Neural progenitor cell (in vitro differentiated cells): ENCODE results near the gene FTCD. TPM values are rescaled to one million over a fixed set of nuclear protein-coding genes. Genes with fewer than 3 reads are reported as not detected.
"Not testable (repeated sequence)": the region's sequence is repeated elsewhere in the genome, so short reads cannot be mapped to it uniquely, and the experiment has no call there.

Experiments
- DNase-seq: peaks from one replicate; pipeline ENCODE4 v3.0.0-alpha.2; 2016; ENCODE audit warnings: low spot score
- H2AFZ ChIP-seq: fragments of 200-600 bp; sonication (generic); replicated peaks from 2 replicates; pipeline ENCODE4 v1.6.1; 2016; ENCODE audit warnings: antibody characterized with exemption
- H3F3A ChIP-seq: fragments of 200-600 bp; sonication (generic); 2 replicates; pipeline ENCODE4 v1.6.1; 2016; ENCODE audit warnings: antibody characterized with exemption, low read depth
- H3K27ac ChIP-seq: fragments of 200-600 bp; sonication (generic); 2 replicates; pipeline ENCODE4 v1.5.1; 2016; ENCODE audit warnings: mild to moderate bottlenecking
- H3K27me3 ChIP-seq: fragments of 200-600 bp; sonication (generic); 2 replicates; pipeline ENCODE4 v1.6.1; 2016; ENCODE audit warnings: mild to moderate bottlenecking, moderate library complexity
- H3K36me3 ChIP-seq: fragments of 200-600 bp; sonication (generic); 2 replicates; pipeline ENCODE4 v1.5.1; 2016
- H3K4me1 ChIP-seq: fragments of 200-600 bp; sonication (generic); 2 replicates; pipeline ENCODE4 v1.6.1; 2016; ENCODE audit warnings: mixed run types
- H3K4me2 ChIP-seq: fragments of 200-600 bp; sonication (generic); 2 replicates; pipeline ENCODE4 v1.6.1; 2016
- H3K4me3 ChIP-seq: fragments of 200-600 bp; sonication (generic); 2 replicates; pipeline ENCODE4 v1.5.1; 2016
- H3K79me2 ChIP-seq: fragments of 200-600 bp; sonication (generic); 2 replicates; pipeline ENCODE4 v1.6.1; 2016; ENCODE audit warnings: low read depth
- H3K9ac ChIP-seq: fragments of 200-600 bp; sonication (generic); 2 replicates; pipeline ENCODE4 v1.6.1; 2016
- H3K9me3 ChIP-seq: fragments of 200-600 bp; sonication (generic); 2 replicates; pipeline ENCODE4 v1.5.1; 2016; ENCODE audit warnings: low read depth
- H4K20me1 ChIP-seq: fragments of 200-600 bp; sonication (generic); 2 replicates; pipeline ENCODE4 v1.6.1; 2016; ENCODE audit warnings: low read depth
- H3K27ac Mint-ChIP-seq: 3 replicates; pipeline ENCODE4 v1.8.0; 2021; ENCODE audit warnings: mixed read lengths
- H3K27me3 Mint-ChIP-seq: 2 replicates; pipeline ENCODE4 v1.8.0; 2022; ENCODE audit warnings: low read depth, mild to moderate bottlenecking, inconsistent platforms, moderate library complexity, mixed read lengths; ENCODE audit not compliant: insufficient read depth
- H3K36me3 Mint-ChIP-seq: 3 replicates; pipeline ENCODE4 v1.8.0; 2021; ENCODE audit warnings: mixed read lengths
- H3K4me1 Mint-ChIP-seq: 3 replicates; pipeline ENCODE4 v1.8.0; 2021; ENCODE audit warnings: mixed read lengths
- H3K4me3 Mint-ChIP-seq: 3 replicates; pipeline ENCODE4 v1.8.0; 2021; ENCODE audit warnings: mild to moderate bottlenecking, moderate library complexity, mixed read lengths
- H3K9me3 Mint-ChIP-seq: 3 replicates; pipeline ENCODE4 v1.8.0; 2020; ENCODE audit warnings: mixed read lengths
- EZH2 ChIP-seq: fragments of 200-600 bp; sonication (generic); IDR thresholded peaks from 2 replicates; pipeline ENCODE4 v1.6.1; 2017; ENCODE audit warnings: antibody characterized with exemption, mild to moderate bottlenecking, moderate library complexity
- EZH2phosphoT487 ChIP-seq: fragments of 200-600 bp; sonication (generic); IDR thresholded peaks from 2 replicates; pipeline ENCODE4 v1.6.1; 2017; ENCODE audit warnings: antibody characterized with exemption
- total RNA-seq: library from RNA; depleted of rRNA; stranded (reverse); fragments of >200 nt; gene quantifications from 2 replicates; pipeline ENCODE4 v1.2.3, GENCODE V29; 2015; ENCODE audit warnings: low replicate concordance
- TF ChIP-seq, protein P1 (sequence below): fragments of 200-600 bp; sonication (generic); IDR thresholded peaks from 2 replicates; pipeline ENCODE4 v1.5.1; 2017; ENCODE audit warnings: antibody characterized with exemption, mild to moderate bottlenecking

FTCD gene
- total RNA-seq, 1 donor from 2014 or later: not detected

DNA sequence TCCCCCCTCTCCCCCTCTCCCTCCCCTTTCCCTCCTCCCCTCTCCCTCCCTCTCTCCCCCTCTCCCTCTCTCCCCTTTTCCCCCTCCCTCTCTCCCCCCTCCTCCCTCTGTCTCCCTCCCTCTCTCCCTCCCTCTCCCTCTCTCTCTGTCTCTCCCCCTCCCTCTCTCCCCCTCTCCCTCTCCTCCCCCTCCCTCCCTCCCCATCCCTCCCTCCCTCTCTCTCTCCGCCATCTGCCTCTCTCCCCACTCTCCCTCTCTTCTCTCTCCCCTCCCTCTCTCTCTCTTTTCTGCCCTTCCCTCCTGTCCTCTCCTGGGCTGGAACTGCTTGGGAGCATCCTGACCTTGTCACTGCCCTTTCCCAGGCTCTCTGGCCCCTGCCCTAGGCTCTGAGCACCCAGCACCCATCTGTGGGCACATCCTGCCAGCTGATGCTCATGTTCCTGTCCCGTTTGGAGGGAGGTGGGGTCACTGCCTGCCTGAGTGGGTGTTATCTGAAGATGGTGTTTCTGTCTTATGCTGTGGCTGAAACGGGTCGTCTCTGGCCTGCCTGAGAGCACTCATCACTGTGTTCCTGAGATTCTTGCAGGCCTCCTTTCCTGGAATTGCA is 10.8 kb downstream of the FTCD start:
- Mint-ChIP-seq H3K27me3 (peaks cover 14% of the 10 kb centered on the region), H3K27ac (peak overlapping the region; percentile 82), H3K9me3 (peaks cover 2% of the 10 kb centered on the region), H3K36me3 (no peaks in the 10 kb centered on the region), H3K4me1 (peaks cover 21% of the 10 kb centered on the region), H3K4me3 (no peak overlapping the region)
- Histone ChIP-seq H3K4me1 (no peaks in the 10 kb centered on the region), H2AFZ (no peak overlapping the region), H4K20me1 (no peaks in the 10 kb centered on the region), H3K9ac (no peak overlapping the region), H3K79me2 (no peaks in the 10 kb centered on the region), H3F3A (peaks cover 11% of the 10 kb centered on the region), H3K4me3 (no peak overlapping the region), H3K36me3 (no peaks in the 10 kb centered on the region), H3K27me3 (peaks cover 39% of the 10 kb centered on the region), H3K9me3 (no peaks in the 10 kb centered on the region), H3K4me2 (no peak overlapping the region), H3K27ac (no peak overlapping the region)
- TF ChIP-seq EZH2: no peak
- no peak for TF ChIP-seq EZH2phosphoT487
- DNase-seq: no peak

DNA sequence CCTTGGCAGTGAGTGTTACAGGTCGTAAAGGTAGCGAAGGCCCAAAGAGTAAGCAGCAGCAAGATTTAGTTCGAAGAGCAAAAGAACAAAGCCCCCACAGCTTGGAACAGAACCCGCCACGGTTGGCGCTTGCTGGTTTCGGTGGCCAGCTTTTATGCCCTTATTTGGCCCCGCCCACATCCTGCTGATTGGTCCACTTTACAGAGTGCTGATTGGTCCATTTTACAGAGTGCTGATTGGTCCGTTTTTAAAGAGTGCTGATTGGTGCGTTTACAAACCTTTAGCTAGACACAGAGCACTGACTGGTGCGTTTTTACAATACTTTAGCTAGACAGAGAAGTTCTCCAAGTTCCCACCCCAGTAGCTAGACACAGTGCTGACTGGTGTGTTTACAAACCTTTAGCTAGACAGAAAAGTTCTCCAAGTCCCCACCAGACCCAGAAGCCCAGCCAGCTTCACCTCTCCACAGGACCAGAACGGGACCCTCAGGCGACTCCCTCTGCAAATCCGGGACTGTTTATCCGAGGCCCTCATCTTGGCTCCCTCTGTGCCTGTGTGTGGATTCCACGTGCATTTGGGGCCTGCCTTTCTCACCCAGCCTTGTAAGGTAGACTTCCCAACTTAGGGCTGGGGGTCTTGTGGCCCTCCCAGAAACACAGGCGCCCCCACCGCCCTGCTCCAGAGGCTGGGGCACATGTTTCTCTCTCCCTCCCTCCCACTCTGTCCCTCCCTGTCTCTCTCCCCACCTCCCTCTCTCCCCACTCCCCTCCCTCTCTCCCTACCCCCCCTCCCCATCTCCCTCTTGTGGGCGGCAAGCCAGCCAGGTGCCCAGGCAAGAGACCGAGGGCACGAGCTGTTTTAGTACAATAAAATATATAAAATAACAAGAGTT is 12.6 kb downstream of the FTCD start:
- H3K27me3 ChIP-seq: peaks cover 46% of the 10 kb centered on the region
- no peaks in the 10 kb centered on the region for H4K20me1 ChIP-seq
- peak overlapping the region; percentile 54 for H3K4me2 ChIP-seq
- H3K4me3 ChIP-seq: peak overlapping the region; percentile 28
- Mint-ChIP-seq H3K27ac (no peak overlapping the region), H3K36me3 (no peaks in the 10 kb centered on the region), H3K4me3 (no peak overlapping the region), H3K9me3 (peaks cover 2% of the 10 kb centered on the region), H3K4me1 (peaks cover 13% of the 10 kb centered on the region), H3K27me3 (peaks cover 12% of the 10 kb centered on the region)
- H3F3A ChIP-seq: peaks cover 11% of the 10 kb centered on the region
- H3K9ac ChIP-seq: no peak overlapping the region
- no peaks in the 10 kb centered on the region for H3K9me3 ChIP-seq
- H3K27ac ChIP-seq: no peak overlapping the region
- H3K79me2 ChIP-seq: no peaks in the 10 kb centered on the region
- no peaks in the 10 kb centered on the region for H3K36me3 ChIP-seq
- TF ChIP-seq, protein P1, sequence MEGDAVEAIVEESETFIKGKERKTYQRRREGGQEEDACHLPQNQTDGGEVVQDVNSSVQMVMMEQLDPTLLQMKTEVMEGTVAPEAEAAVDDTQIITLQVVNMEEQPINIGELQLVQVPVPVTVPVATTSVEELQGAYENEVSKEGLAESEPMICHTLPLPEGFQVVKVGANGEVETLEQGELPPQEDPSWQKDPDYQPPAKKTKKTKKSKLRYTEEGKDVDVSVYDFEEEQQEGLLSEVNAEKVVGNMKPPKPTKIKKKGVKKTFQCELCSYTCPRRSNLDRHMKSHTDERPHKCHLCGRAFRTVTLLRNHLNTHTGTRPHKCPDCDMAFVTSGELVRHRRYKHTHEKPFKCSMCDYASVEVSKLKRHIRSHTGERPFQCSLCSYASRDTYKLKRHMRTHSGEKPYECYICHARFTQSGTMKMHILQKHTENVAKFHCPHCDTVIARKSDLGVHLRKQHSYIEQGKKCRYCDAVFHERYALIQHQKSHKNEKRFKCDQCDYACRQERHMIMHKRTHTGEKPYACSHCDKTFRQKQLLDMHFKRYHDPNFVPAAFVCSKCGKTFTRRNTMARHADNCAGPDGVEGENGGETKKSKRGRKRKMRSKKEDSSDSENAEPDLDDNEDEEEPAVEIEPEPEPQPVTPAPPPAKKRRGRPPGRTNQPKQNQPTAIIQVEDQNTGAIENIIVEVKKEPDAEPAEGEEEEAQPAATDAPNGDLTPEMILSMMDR: no peak
- no peak for TF ChIP-seq EZH2
- no peak for TF ChIP-seq EZH2phosphoT487
- no peak overlapping the region for H2AFZ ChIP-seq
- no peak for DNase-seq
- no peaks in the 10 kb centered on the region for H3K4me1 ChIP-seq

DNA sequence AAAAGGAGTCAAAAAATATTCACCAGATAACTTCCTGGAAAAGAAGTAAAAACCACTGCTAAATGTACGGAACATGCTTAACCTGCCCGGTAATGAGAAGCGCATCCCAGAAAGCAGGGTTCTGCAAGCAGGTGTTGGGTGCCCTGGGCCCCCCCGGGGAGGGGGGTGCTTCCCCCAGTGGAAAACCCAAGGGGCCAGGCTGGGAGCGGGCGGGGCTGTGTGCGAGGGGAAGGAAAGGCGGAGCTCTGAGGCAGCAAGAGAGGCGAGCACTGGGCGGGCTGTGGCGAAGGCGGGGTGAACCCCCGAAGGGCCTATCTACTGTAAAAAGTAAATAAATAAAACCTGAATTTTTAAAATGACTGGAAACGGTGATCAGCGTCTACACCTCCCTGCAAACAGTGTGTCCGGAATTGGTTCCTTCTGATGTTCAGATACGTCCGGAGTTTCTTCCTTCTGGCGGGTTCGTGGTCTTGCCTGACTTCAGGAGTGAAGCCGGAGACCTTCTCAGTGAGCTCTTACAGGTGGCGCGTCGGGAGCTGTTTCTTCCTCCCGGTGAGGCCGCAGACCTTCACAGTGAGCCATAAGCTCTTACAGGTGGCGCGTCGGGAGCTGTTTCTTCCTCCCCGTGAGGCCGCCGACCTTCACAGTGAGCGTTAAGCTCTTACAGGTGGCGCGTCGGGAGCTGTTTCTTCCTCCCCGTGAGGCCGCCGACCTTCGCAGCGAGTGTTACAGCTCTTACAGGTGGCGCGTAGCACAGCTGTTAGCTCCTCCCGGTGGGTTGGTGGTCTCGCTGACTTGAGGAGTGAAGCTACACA is 13.4 kb downstream of the FTCD start:
- Mint-ChIP-seq H3K9me3 (peaks cover 2% of the 10 kb centered on the region), H3K4me3 (no peak overlapping the region)
- TF ChIP-seq EZH2phosphoT487 (peak; percentile 58), EZH2 (peak; percentile 82)
- TF ChIP-seq, protein P1: no peak

DNA sequence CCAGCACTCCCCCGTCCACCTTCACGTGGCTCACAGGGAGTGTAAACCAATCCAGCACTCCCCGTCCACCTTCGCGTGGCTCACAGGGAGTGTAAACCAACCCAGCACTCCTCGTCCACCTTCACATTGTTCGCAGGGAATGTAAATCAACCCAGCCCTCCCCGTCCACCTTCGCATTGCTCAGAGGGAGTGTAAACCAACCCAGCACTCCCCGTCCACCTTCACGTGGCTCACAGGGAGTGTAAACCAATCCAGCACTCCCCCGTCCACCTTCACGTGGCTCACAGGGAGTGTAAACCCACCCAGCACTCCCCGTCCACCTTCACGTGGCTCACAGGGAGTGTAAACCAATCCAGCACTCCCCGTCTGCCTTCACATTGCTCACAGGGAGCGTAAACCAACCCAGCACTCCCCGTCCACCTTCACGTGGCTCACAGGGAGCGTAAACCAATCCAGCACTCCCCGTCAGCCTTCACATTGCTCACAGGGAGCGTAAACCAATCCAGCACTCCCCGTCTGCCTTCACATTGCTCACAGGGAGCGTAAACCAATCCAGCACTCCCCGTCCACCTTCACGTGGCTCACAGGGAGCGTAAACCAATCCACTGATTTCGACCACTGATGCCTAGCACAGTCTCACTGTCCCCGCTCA is 14.9 kb downstream of the FTCD start:
- not testable (repeated sequence) for H3K4me1 ChIP-seq, H3K27ac ChIP-seq, H3K79me2 ChIP-seq, H3K4me3 ChIP-seq, H3F3A ChIP-seq, H3K36me3 Mint-ChIP-seq, H3K9me3 ChIP-seq, H3K36me3 ChIP-seq, H3K4me3 Mint-ChIP-seq, H3K9ac ChIP-seq, H4K20me1 ChIP-seq, DNase-seq, H3K9me3 Mint-ChIP-seq, H2AFZ ChIP-seq
- H3K27me3 ChIP-seq: peaks cover 46% of the 10 kb centered on the region
- peak overlapping the region; percentile 60 for H3K27ac Mint-ChIP-seq
- H3K4me2 ChIP-seq: peak overlapping the region; percentile 27
- H3K27me3 Mint-ChIP-seq: peaks cover 13% of the 10 kb centered on the region
- peaks cover 14% of the 10 kb centered on the region for H3K4me1 Mint-ChIP-seq

More for the DNA sequence above, 13.4 kb downstream of the FTCD start:
- H3K27me3 Mint-ChIP-seq: peaks cover 13% of the 10 kb centered on the region
- no peaks in the 10 kb centered on the region for H3K36me3 Mint-ChIP-seq
- Histone ChIP-seq H3K9ac (no peak overlapping the region), H3K36me3 (no peaks in the 10 kb centered on the region), H3K27me3 (peaks cover 46% of the 10 kb centered on the region), H2AFZ (no peak overlapping the region), H3K4me1 (no peaks in the 10 kb centered on the region), H4K20me1 (no peaks in the 10 kb centered on the region), H3K9me3 (no peaks in the 10 kb centered on the region), H3F3A (peaks cover 4% of the 10 kb centered on the region), H3K4me3 (peak overlapping the region; percentile 28), H3K79me2 (no peaks in the 10 kb centered on the region), H3K27ac (no peak overlapping the region), H3K4me2 (peak overlapping the region; percentile 54)
- H3K4me1 Mint-ChIP-seq: peaks cover 13% of the 10 kb centered on the region
- no peak overlapping the region for H3K27ac Mint-ChIP-seq
- DNase-seq: peak; percentile 37
